Neural cell (in vitro differentiated cells): ENCODE data around the gene PTPRG. TPM values are rescaled to one million over a fixed set of nuclear protein-coding genes. Genes with fewer than 3 reads are reported as not detected.

Source experiments
- H2AFZ ChIP-seq: fragments of 200-600, 300-800 bp; sonication (generic), shearing (Covaris generic); 2 replicates; pipeline ENCODE4 v1.6.0; 2014; ENCODE audit warnings: low read depth, mild to moderate bottlenecking, antibody characterized with exemption, low read length, moderate library complexity
- H3F3A ChIP-seq: fragments of 200-600 bp; shearing (Covaris generic); 2 replicates; pipeline ENCODE4 v1.6.1; 2016; ENCODE audit warnings: mild to moderate bottlenecking, moderate library complexity, mixed read lengths, antibody characterized with exemption, low read length; ENCODE audit not compliant: insufficient read depth, poor library complexity, severe bottlenecking
- H3K27ac ChIP-seq: fragments of 200-600, 300-800 bp; sonication (generic), shearing (Covaris generic); 2 replicates; pipeline ENCODE4 v1.5.1; 2014; ENCODE audit warnings: mild to moderate bottlenecking, low read length, moderate library complexity
- H3K27me3 ChIP-seq: fragments of 300-800, 200-600 bp; sonication (generic), shearing (Covaris generic); 2 replicates; pipeline ENCODE4 v1.6.0; 2014; ENCODE audit warnings: mild to moderate bottlenecking, low read depth, low read length, moderate library complexity; ENCODE audit not compliant: insufficient read depth
- H3K36me3 ChIP-seq: fragments of 300-800, 200-600 bp; sonication (generic), shearing (Covaris generic); 2 replicates; pipeline ENCODE4 v1.5.1; 2014; ENCODE audit warnings: mild to moderate bottlenecking, antibody characterized with exemption, low read length, moderate library complexity; ENCODE audit not compliant: insufficient read depth
- H3K4me2 ChIP-seq: fragments of 300-800, 200-600 bp; sonication (generic), shearing (Covaris generic); 2 replicates; pipeline ENCODE4 v1.6.0; 2014; ENCODE audit warnings: mild to moderate bottlenecking, low read length
- H3K4me3 ChIP-seq: fragments of 300-800, 200-600 bp; sonication (generic), shearing (Covaris generic); 2 replicates; pipeline ENCODE4 v1.5.1; 2014; ENCODE audit warnings: mild to moderate bottlenecking, low read length, moderate library complexity
- H3K79me2 ChIP-seq: fragments of 200-600 bp; shearing (Covaris generic); replicated peaks from 2 replicates; pipeline ENCODE4 v1.6.0; 2014; ENCODE audit warnings: mild to moderate bottlenecking, low read length, moderate library complexity; ENCODE audit not compliant: insufficient read depth
- H3K9ac ChIP-seq: fragments of 300-800, 200-600 bp; sonication (generic), shearing (Covaris generic); 2 replicates; pipeline ENCODE4 v1.6.1; 2016; ENCODE audit warnings: mild to moderate bottlenecking, low read length, mixed read lengths
- H3K9me2 ChIP-seq: fragments of 200-600 bp; shearing (Covaris generic); 2 replicates; pipeline ENCODE4 v1.6.1; 2016; ENCODE audit warnings: mild to moderate bottlenecking, low read length, mixed read lengths; ENCODE audit not compliant: insufficient read depth
- H3K9me3 ChIP-seq: fragments of 200-600, 300-800 bp; sonication (generic), shearing (Covaris generic); 2 replicates; pipeline ENCODE4 v1.6.1; 2016; ENCODE audit warnings: mild to moderate bottlenecking, mixed run types, low read length, moderate library complexity, mixed read lengths
- H4K20me1 ChIP-seq: fragments of 200-600 bp; shearing (Covaris generic); 2 replicates; pipeline ENCODE4 v1.6.1; 2016; ENCODE audit warnings: mild to moderate bottlenecking, mixed run types; ENCODE audit not compliant: insufficient read depth
- CTCF ChIP-seq: fragments of 450-650 bp; IDR thresholded peaks from 2 replicates; pipeline ENCODE4 v1.5.1; 2014; ENCODE audit warnings: antibody characterized with exemption, mild to moderate bottlenecking, moderate library complexity; ENCODE audit not compliant: poor library complexity, severe bottlenecking
- EP300 ChIP-seq: fragments of 450-650 bp; conservative IDR thresholded peaks from 2 replicates; pipeline ENCODE4 v1.6.1; 2014; ENCODE audit warnings: antibody characterized with exemption, mild to moderate bottlenecking, moderate library complexity; ENCODE audit not compliant: poor library complexity, severe bottlenecking
- EZH2 ChIP-seq: fragments of 200-600, 300-800 bp; shearing (Covaris generic), sonication (generic); IDR thresholded peaks from 2 replicates; pipeline ENCODE4 v1.6.1; 2014; ENCODE audit warnings: antibody characterized with exemption, low read length, borderline replicate concordance, mild to moderate bottlenecking; ENCODE audit not compliant: insufficient read depth, poor library complexity, severe bottlenecking
- MXI1 ChIP-seq: fragments of 450-650 bp; conservative IDR thresholded peaks from 2 replicates; pipeline ENCODE4 v1.6.1; 2014; ENCODE audit warnings: antibody characterized with exemption, mild to moderate bottlenecking; ENCODE audit not compliant: poor library complexity, severe bottlenecking
- POLR2AphosphoS5 ChIP-seq: IDR thresholded peaks from 2 replicates; pipeline ENCODE4 v1.6.1; 2012
- RAD21 ChIP-seq: fragments of 450-650 bp; conservative IDR thresholded peaks from 2 replicates; pipeline ENCODE4 v1.6.1; 2014; ENCODE audit warnings: antibody characterized with exemption, mild to moderate bottlenecking, moderate library complexity
- REST ChIP-seq: IDR thresholded peaks from 2 replicates; pipeline ENCODE4 v1.6.1; 2012; ENCODE audit warnings: borderline replicate concordance
- SMC3 ChIP-seq: fragments of 450-650 bp; conservative IDR thresholded peaks from 2 replicates; pipeline ENCODE4 v1.6.1; 2014; ENCODE audit warnings: antibody characterized with exemption, mild to moderate bottlenecking, moderate library complexity; ENCODE audit not compliant: poor library complexity
- TAF1 ChIP-seq: IDR thresholded peaks from 2 replicates; pipeline ENCODE4 v1.6.1; 2012; ENCODE audit warnings: low read depth
- polyA plus RNA-seq: library from polyadenylated mRNA; depleted of rRNA; stranded (reverse); fragments of >200 nt; gene quantifications from 2 replicates; pipeline ENCODE4 v1.2.3, GENCODE V29; 2014

PTPRG gene
- polyA plus RNA-seq, 1 donor from 2014 or later, result 33.1 TPM

GRCh38 chr3:62068337-62068736 lies 507.0 kb downstream of the PTPRG start:
- Histone ChIP-seq H3K9me3 (no peaks in the 10 kb centered on the region), H3K27ac (no peak overlapping the region), H3K4me3 (no peak overlapping the region), H4K20me1 (no peaks in the 10 kb centered on the region), H3K36me3 (no peaks in the 10 kb centered on the region), H3K9ac (no peak overlapping the region), H3K9me2 (no peaks in the 10 kb centered on the region), H2AFZ (no peak overlapping the region), H3K27me3 (no peaks in the 10 kb centered on the region), H3K79me2 (no peaks in the 10 kb centered on the region), H3F3A (no peaks in the 10 kb centered on the region), H3K4me2 (no peak overlapping the region)
- TF ChIP-seq TAF1 (no peak), MXI1 (no peak), REST (no peak), POLR2AphosphoS5 (no peak), SMC3 (no peak), EP300 (no peak), RAD21 (no peak), CTCF (no peak), EZH2 (no peak)

- no peaks in the 10 kb centered on the region for H4K20me1 ChIP-seq
- H3K4me3 ChIP-seq, result no peak overlapping the region
- no peak overlapping the region for H2AFZ ChIP-seq
- H3F3A ChIP-seq, result no peaks in the 10 kb centered on the region
- H3K9me2 ChIP-seq, result no peaks in the 10 kb centered on the region
- H3K9me3 ChIP-seq, result no peaks in the 10 kb centered on the region
- no peak overlapping the region for H3K4me2 ChIP-seq
- no peaks in the 10 kb centered on the region for H3K36me3 ChIP-seq
- no peaks in the 10 kb centered on the region for H3K27me3 ChIP-seq
- TF ChIP-seq EP300 (no peak), RAD21 (no peak), POLR2AphosphoS5 (no peak), MXI1 (no peak), SMC3 (no peak), CTCF (no peak), TAF1 (no peak), REST (no peak), EZH2 (no peak)
- no peaks in the 10 kb centered on the region for H3K79me2 ChIP-seq
- no peak overlapping the region for H3K9ac ChIP-seq
- H3K27ac ChIP-seq, result no peak overlapping the region
Observed at GRCh38 chr3:62070891-62071290, 509.5 kb downstream of the PTPRG start.
